HepG2 (cell line): ENCODE data around the gene NPC2. TPM values are rescaled to one million over a fixed set of nuclear protein-coding genes. Genes with fewer than 3 reads are reported as not detected.

Experiments used
- ARNT ChIP-seq: fragments of 450-650 bp; IDR thresholded peaks from 2 replicates; pipeline ENCODE4 v1.6.1; 2017
- CAMTA2 ChIP-seq: sonication (generic); formaldehyde crosslinking; IDR thresholded peaks from 2 replicates; pipeline ENCODE4 v1.4.0; 2020; ENCODE audit warnings: mild to moderate bottlenecking, missing genetic modification reagents, borderline replicate concordance
- CEBPG ChIP-seq: IDR thresholded peaks from 2 replicates; pipeline ENCODE4 v1.6.1; 2016
- EHMT2 ChIP-seq: fragments of 200-600 bp; sonication (generic); IDR thresholded peaks from 2 replicates; pipeline ENCODE4 v1.7.0; 2017; ENCODE audit warnings: antibody characterized with exemption, low read depth, low read length, borderline replicate concordance
- GFI1 ChIP-seq: sonication (generic); formaldehyde crosslinking; IDR thresholded peaks from 2 replicates; pipeline ENCODE4 v1.5.0; 2020; ENCODE audit warnings: missing genetic modification reagents, mild to moderate bottlenecking, borderline replicate concordance
- KDM5A ChIP-seq: fragments of 200-600 bp; sonication (generic); IDR thresholded peaks from 2 replicates; pipeline ENCODE4 v1.7.0; 2018; ENCODE audit warnings: antibody characterized with exemption, mild to moderate bottlenecking, low read length, borderline replicate concordance
- MIXL1 ChIP-seq: IDR thresholded peaks from 2 replicates; pipeline ENCODE4 v1.6.1; 2016
- MXD4 ChIP-seq: IDR thresholded peaks from 2 replicates; pipeline ENCODE4 v1.6.1; 2016; ENCODE audit warnings: mild to moderate bottlenecking, missing biosample characterization, missing genetic modification reagents
- NR2F1 ChIP-seq, 2 experiments: fragments of 450-650 bp in 1 of 2; formaldehyde crosslinking in 1 of 2; IDR thresholded peaks; 2 replicates each; pipeline versions ENCODE4 v1.5.0 to v1.6.1; 2016 to 2020; ENCODE audit warnings: mild to moderate bottlenecking in 1 of 2, missing compliant biosample characterization in 1 of 2, missing genetic modification reagents in 1 of 2, moderate library complexity in 1 of 2
- NRL ChIP-seq: sonication (generic); formaldehyde crosslinking; IDR thresholded peaks from 2 replicates; pipeline ENCODE4 v1.5.0; 2020; ENCODE audit warnings: missing genetic modification reagents, mild to moderate bottlenecking, moderate library complexity, borderline replicate concordance
- RAD21 ChIP-seq: fragments of 450-650 bp; formaldehyde crosslinking; IDR thresholded peaks from 2 replicates; pipeline ENCODE4 v1.5.0; 2020; ENCODE audit warnings: mild to moderate bottlenecking
- REL ChIP-seq: sonication (generic); formaldehyde crosslinking; conservative IDR thresholded peaks from 2 replicates; pipeline ENCODE4 v1.8.0; 2022; ENCODE audit warnings: mild to moderate bottlenecking, missing genetic modification reagents, moderate library complexity
- SAFB2 ChIP-seq: sonication (generic); formaldehyde crosslinking; IDR thresholded peaks from 2 replicates; pipeline ENCODE4 v1.5.1; 2020; ENCODE audit warnings: missing genetic modification reagents, low read depth, mild to moderate bottlenecking, borderline replicate concordance
- U2AF1 ChIP-seq: fragments of 200-400 bp; formaldehyde crosslinking; optimal IDR thresholded peaks from 2 replicates; pipeline ENCODE3; 2017; ENCODE audit warnings: mild to moderate bottlenecking, low read depth, low read length
- ZNF234 ChIP-seq: sonication (generic); formaldehyde crosslinking; conservative IDR thresholded peaks from 2 replicates; pipeline ENCODE4 v1.5.1; 2020; ENCODE audit warnings: mild to moderate bottlenecking, missing genetic modification reagents
- ZNF879 ChIP-seq: sonication (generic); formaldehyde crosslinking; IDR thresholded peaks from 2 replicates; pipeline ENCODE4 v1.8.1; 2023; ENCODE audit warnings: missing genetic modification reagents
- polyA plus RNA-seq, 8 experiments: library from polyadenylated mRNA; depleted of rRNA in 3 of 8; stranded (reverse) in 7 of 8; unstranded in 1 of 8; fragments of >200 nt; fragmentation: Illumina TruSeq in 4 of 8; extraction: Trizol in 4 of 8; gene quantifications; 2 replicates each; pipeline versions ENCODE4 v1.2.1 to v1.2.3, GENCODE V29; 2011 to 2016; ENCODE audit warnings: low read depth in 4 of 8, missing spikeins in 1 of 8, mixed read lengths in 1 of 8; ENCODE audit not compliant: insufficient read depth in 1 of 8
- total RNA-seq, 5 experiments: library from RNA; depleted of rRNA; stranded (reverse); fragments of >200 nt; fragmentation: Illumina TruSeq; extraction: Trizol; gene quantifications; 2 replicates each; pipeline ENCODE4 v1.2.3, GENCODE V29; 2016; ENCODE audit warnings: low read depth in 1 of 5
- TF ChIP-seq, protein P1 (sequence below): sonication (generic); formaldehyde crosslinking; IDR thresholded peaks from 2 replicates; pipeline ENCODE4 v1.4.0; 2020; ENCODE audit warnings: mild to moderate bottlenecking, missing genetic modification reagents
- TF ChIP-seq, protein P2 (sequence below), 2 experiments: sonication (generic) in 1 of 2; formaldehyde crosslinking in 1 of 2; IDR thresholded peaks; 2 replicates each; pipeline versions ENCODE4 v1.4.0 to v1.6.1; 2018 to 2020; ENCODE audit warnings: missing genetic modification reagents in 2 of 2, borderline replicate concordance in 1 of 2, low read depth in 1 of 2, mild to moderate bottlenecking in 1 of 2, missing biosample characterization in 1 of 2
- TF ChIP-seq, protein P3 (sequence below): IDR thresholded peaks from 2 replicates; pipeline ENCODE4 v1.6.1; 2016; ENCODE audit warnings: missing genetic modification reagents, missing compliant biosample characterization
- TF ChIP-seq, protein P4 (sequence below): sonication (generic); formaldehyde crosslinking; IDR thresholded peaks from 2 replicates; pipeline ENCODE4 v1.5.0; 2020; ENCODE audit warnings: mild to moderate bottlenecking, missing genetic modification reagents, borderline replicate concordance

Gene NPC2
- total and polyA plus RNA-seq, 2 of the 13 experiments (the other 11 are each of a cell fraction or from before 2014, with no cell fraction given) = 132 to 164 TPM

DNA sequence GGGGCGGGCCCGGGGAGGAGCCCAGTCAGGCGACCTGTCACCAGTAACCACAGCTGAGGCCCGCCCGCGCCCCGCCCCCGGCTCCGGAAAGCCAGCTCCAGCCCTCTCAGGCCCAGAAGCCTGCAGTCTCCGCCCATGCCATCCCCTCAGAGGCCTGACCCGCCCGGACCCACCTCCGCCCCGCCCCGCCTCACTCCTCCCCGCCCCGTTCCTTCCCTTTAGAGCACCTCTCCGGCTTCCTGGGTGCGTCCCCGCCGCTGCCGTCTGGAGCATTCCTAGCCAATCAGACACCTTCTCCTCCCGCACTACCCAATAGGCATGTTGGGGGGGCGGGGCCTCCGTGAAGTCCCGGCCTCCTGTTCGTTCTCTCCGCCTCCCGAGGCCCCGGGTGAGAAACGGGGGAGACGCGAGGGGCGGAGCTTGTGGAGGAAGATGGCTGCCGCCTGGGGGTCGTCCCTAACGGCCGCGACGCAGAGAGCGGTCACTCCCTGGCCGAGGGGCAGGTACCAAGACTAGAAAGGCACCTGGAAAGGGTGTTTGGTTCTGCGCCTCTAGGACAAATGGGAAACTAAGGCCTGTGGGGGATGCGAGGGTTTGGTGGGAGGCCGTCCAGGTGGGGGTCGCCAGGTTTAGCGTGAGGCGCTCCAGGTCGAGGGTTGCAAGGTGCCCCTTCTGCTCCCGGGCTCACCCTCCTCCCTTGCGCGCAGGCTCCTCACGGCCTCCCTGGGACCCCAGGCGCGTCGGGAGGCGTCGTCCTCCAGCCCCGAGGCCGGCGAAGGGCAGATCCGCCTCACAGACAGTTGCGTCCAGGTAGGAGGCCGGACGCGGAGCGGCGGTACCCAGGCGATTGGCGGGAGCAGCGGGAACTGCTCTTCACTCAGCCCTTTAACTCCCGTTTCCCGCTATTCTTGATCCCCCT lies 497 bp upstream of the NPC2 start, which contains the start of gene ISCA2 (continued):
- TF ChIP-seq, protein P1, sequence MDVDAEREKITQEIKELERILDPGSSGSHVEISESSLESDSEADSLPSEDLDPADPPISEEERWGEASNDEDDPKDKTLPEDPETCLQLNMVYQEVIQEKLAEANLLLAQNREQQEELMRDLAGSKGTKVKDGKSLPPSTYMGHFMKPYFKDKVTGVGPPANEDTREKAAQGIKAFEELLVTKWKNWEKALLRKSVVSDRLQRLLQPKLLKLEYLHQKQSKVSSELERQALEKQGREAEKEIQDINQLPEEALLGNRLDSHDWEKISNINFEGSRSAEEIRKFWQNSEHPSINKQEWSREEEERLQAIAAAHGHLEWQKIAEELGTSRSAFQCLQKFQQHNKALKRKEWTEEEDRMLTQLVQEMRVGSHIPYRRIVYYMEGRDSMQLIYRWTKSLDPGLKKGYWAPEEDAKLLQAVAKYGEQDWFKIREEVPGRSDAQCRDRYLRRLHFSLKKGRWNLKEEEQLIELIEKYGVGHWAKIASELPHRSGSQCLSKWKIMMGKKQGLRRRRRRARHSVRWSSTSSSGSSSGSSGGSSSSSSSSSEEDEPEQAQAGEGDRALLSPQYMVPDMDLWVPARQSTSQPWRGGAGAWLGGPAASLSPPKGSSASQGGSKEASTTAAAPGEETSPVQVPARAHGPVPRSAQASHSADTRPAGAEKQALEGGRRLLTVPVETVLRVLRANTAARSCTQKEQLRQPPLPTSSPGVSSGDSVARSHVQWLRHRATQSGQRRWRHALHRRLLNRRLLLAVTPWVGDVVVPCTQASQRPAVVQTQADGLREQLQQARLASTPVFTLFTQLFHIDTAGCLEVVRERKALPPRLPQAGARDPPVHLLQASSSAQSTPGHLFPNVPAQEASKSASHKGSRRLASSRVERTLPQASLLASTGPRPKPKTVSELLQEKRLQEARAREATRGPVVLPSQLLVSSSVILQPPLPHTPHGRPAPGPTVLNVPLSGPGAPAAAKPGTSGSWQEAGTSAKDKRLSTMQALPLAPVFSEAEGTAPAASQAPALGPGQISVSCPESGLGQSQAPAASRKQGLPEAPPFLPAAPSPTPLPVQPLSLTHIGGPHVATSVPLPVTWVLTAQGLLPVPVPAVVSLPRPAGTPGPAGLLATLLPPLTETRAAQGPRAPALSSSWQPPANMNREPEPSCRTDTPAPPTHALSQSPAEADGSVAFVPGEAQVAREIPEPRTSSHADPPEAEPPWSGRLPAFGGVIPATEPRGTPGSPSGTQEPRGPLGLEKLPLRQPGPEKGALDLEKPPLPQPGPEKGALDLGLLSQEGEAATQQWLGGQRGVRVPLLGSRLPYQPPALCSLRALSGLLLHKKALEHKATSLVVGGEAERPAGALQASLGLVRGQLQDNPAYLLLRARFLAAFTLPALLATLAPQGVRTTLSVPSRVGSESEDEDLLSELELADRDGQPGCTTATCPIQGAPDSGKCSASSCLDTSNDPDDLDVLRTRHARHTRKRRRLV (CRISPR knock-in tag) = no peak
- TF ChIP-seq CEBPG (CRISPR knock-in tag) (no peak), U2AF1 (no peak), RAD21 (CRISPR knock-in tag) (no peak), NR2F1 (CRISPR knock-in tag; IDR thresholded peaks at IDR 0.05) (no peak), SAFB2 (peak; percentile 36; the same call in 1 of the 2 replicates), EHMT2 (no peak), GFI1 (CRISPR knock-in tag) (no peak), NRL (CRISPR knock-in tag) (no peak), KDM5A (peak; percentile 58; the same call in 1 of the 2 replicates), MIXL1 (CRISPR knock-in tag) (no peak), MXD4 (0 out of 2 replicates have a peak, but pooled peaks have one; percentile 20), REL (CRISPR knock-in tag) (no peak), ARNT (no peak), ZNF879 (no peak), ZNF234 (CRISPR knock-in tag) (no peak), CAMTA2 (no peak)
- TF ChIP-seq, protein P2, sequence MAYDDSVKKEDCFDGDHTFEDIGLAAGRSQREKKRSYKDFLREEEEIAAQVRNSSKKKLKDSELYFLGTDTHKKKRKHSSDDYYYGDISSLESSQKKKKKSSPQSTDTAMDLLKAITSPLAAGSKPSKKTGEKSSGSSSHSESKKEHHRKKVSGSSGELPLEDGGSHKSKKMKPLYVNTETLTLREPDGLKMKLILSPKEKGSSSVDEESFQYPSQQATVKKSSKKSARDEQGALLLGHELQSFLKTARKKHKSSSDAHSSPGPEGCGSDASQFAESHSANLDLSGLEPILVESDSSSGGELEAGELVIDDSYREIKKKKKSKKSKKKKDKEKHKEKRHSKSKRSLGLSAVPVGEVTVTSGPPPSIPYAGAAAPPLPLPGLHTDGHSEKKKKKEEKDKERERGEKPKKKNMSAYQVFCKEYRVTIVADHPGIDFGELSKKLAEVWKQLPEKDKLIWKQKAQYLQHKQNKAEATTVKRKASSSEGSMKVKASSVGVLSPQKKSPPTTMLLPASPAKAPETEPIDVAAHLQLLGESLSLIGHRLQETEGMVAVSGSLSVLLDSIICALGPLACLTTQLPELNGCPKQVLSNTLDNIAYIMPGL (CRISPR knock-in tag; IDR thresholded peaks at IDR 0.05; ENCODE audit: borderline replicate concordance in 1 of 2, low read depth in 1 of 2) = peak in 1 of 2 experiments; percentile 68; a peak in 1 of 4 replicates
- TF ChIP-seq, protein P3, sequence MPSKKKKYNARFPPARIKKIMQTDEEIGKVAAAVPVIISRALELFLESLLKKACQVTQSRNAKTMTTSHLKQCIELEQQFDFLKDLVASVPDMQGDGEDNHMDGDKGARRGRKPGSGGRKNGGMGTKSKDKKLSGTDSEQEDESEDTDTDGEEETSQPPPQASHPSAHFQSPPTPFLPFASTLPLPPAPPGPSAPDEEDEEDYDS (CRISPR knock-in tag) = peak; percentile 70
- TF ChIP-seq, protein P4, sequence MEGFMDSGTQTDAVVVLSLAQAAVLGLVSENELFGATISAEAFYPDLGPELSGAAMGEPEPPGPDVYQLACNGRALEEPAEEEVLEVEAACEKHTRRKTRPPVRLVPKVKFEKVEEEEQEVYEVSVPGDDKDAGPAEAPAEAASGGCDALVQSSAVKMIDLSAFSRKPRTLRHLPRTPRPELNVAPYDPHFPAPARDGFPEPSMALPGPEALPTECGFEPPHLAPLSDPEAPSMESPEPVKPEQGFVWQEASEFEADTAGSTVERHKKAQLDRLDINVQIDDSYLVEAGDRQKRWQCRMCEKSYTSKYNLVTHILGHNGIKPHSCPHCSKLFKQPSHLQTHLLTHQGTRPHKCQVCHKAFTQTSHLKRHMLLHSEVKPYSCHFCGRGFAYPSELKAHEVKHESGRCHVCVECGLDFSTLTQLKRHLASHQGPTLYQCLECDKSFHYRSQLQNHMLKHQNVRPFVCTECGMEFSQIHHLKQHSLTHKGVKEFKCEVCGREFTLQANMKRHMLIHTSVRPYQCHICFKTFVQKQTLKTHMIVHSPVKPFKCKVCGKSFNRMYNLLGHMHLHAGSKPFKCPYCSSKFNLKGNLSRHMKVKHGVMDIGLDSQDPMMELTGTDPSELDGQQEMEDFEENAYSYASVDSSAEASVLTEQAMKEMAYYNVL = no peak; the same call in 1 of the 2 replicates
